Measurements from ENCODE around the gene APOL1. TPM values are rescaled to one million over a fixed set of nuclear protein-coding genes. Genes with fewer than 3 reads are reported as not detected.
A peak's percentile ranks its signal among the peaks of the same experiment; 100 is the strongest.
"Not testable (repeated sequence)": the region's sequence is repeated elsewhere in the genome, so short reads cannot be mapped to it uniquely, and the experiment has no call there.

The APOL1 gene
- total RNA-seq, 1 donor from 2014 or later = 1.8 TPM

DNA sequence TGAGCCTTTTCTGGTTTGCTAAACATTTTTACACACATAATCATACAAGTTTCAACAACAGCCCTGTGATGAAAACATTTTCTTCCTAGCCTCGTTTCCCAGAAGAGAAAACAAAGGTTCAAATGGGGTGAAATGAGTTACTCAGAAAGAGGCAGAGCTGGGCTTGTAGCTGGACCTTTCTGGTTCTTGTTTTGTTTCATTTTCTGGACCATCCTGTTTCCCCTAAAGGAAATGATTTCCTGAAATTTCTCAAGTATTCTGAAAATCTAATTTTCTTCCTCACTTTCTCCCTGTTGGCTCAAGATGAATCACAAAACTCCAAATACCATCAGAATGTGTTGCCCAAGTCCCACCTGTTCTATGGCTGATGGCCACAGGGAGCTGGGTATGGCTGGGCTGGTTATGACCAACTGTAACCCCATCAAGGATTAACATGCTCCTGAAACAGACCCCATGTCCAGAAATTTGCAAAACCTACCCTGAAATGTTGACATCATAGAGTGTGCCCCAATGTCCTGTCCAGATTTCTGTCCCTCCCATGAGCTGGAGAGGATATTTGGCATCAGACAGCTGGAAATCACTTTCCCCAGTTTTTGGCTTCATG, 44.7 kb upstream of the APOL1 start:
- Histone ChIP-seq H3K27me3 (ENCODE audit: control insufficient read depth, insufficient read depth, low read length) (peaks cover 3% of the 10 kb centered on the region), H3K4me3 (ENCODE audit: low read depth, low read length) (no peak overlapping the region), H3K36me3 (ENCODE audit: control insufficient read depth, insufficient read depth, low read length) (no peaks in the 10 kb centered on the region)
- TF ChIP-seq, protein P1, sequence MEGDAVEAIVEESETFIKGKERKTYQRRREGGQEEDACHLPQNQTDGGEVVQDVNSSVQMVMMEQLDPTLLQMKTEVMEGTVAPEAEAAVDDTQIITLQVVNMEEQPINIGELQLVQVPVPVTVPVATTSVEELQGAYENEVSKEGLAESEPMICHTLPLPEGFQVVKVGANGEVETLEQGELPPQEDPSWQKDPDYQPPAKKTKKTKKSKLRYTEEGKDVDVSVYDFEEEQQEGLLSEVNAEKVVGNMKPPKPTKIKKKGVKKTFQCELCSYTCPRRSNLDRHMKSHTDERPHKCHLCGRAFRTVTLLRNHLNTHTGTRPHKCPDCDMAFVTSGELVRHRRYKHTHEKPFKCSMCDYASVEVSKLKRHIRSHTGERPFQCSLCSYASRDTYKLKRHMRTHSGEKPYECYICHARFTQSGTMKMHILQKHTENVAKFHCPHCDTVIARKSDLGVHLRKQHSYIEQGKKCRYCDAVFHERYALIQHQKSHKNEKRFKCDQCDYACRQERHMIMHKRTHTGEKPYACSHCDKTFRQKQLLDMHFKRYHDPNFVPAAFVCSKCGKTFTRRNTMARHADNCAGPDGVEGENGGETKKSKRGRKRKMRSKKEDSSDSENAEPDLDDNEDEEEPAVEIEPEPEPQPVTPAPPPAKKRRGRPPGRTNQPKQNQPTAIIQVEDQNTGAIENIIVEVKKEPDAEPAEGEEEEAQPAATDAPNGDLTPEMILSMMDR (IDR thresholded peaks at IDR 0.05; ENCODE audit: insufficient read depth, low read length, severe bottlenecking) = no peak
- FAIRE-seq = peak; percentile 18
- DNase-seq (ENCODE audit: low read depth) = peak; percentile 12

DNA sequence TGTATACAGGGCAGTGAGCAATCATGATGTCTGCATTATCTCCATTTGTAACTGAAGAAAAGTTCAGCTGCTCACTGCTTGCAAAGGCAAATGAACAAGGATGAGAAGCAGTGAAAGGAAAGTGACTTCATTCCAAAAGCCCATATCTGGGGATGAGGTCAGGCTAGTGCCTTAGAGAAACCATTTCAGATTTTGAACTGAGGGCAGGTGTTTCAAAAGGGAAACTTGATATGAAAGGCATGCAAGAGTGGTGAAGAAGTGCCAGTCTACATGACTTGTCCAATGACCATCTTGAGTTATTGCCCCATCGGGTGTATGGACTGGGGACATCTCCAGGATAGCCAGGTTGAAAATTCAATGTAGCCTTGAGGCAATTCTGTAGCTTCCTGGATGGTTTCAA, 44.0 kb upstream of the APOL1 start:
- FAIRE-seq (no peak), DNase-seq (ENCODE audit: low read depth) (no peak)
- Histone ChIP-seq H3K4me3 (ENCODE audit: low read depth, low read length) (no peak overlapping the region), H3K36me3 (ENCODE audit: control insufficient read depth, insufficient read depth, low read length) (no peaks in the 10 kb centered on the region), H3K27me3 (ENCODE audit: control insufficient read depth, insufficient read depth, low read length) (peaks cover 3% of the 10 kb centered on the region)
- TF ChIP-seq, protein P1 (IDR thresholded peaks at IDR 0.05; ENCODE audit: insufficient read depth, low read length, severe bottlenecking) = no peak

DNA sequence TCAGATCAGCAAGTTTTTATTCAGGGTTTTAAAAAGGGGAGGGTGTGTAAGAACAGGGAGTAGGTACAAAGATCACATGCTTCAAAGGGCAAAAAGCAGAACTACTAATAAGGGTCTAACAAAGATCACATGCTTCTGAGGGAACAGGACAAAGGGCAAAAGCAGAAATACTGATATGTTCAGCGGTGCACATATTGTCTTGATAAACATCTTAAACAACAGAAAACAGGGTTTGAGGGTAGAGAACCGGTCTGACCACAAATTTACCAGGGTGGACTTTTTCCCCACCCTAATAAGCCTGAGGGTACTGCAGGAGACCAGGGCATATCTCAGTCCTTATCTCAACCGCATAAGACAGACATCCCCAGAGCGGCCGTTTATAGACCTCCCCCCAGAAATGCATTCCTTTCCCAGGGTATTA, 43.4 kb upstream of the APOL1 start:
- not testable (repeated sequence) for FAIRE-seq; DNase-seq (ENCODE audit: low read depth); H3K4me3 ChIP-seq (ENCODE audit: low read depth, low read length); H3K27me3 ChIP-seq (ENCODE audit: control insufficient read depth, insufficient read depth, low read length); H3K36me3 ChIP-seq (ENCODE audit: control insufficient read depth, insufficient read depth, low read length)

DNA sequence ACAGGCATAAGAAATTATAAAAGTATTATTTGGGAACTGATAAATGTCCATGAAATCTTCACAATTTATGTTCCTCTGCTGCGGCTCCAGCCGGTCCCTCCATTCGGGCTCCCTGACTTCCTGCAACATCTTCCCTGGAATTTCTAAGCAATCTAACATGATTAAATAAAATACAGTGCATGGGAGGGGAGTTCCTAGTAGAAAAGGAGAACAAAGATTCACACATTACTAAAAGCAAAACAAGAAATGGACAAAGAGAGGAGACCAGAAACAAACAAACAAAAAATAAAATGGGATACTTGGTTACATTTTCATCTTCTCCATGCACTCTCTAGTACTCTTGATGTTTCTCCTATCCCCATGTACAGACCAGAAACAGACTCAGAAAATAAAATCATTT, 42.7 kb upstream of the APOL1 start:
- TF ChIP-seq, protein P1 (IDR thresholded peaks at IDR 0.05; ENCODE audit: insufficient read depth, low read length, severe bottlenecking) = no peak
- no peak for FAIRE-seq
- no peak overlapping the region for H3K4me3 ChIP-seq (ENCODE audit: low read depth, low read length)
- peaks cover 9% of the 10 kb centered on the region for H3K27me3 ChIP-seq (ENCODE audit: control insufficient read depth, insufficient read depth, low read length)
- no peaks in the 10 kb centered on the region for H3K36me3 ChIP-seq (ENCODE audit: control insufficient read depth, insufficient read depth, low read length)
- no peak for DNase-seq (ENCODE audit: low read depth)

DNA sequence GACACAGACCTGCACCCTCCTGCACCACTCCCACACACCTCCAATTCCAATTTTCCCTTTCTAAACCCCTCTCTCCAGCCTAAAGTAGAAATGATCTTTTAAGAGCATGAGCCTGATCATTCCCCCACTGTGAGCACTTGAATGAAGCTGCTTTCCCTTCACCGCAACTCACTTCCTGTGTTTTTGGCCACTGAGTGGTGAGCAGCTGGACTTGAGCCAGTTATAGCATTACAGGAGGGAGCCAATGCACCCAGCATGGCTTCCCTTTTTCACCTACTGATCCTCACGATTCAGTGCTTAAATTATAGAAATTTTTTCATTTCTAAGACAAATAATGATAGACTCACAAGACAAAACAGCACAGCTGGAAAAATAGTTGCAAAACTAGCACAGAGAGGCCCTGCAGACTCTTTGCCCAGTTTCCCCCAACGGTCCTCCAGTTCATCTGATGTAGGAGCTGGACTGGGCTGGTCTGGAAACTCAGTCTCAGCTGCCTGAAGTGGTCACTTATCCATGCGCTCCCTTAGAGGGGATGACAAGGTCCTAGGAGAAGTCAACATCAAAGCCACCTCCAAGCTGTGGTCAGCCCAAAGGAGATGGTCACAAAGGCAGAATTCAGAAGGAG, 41.6 kb upstream of the APOL1 start:
- DNase-seq (ENCODE audit: low read depth) (no peak), FAIRE-seq (no peak)
- no peak overlapping the region for H3K4me3 ChIP-seq (ENCODE audit: low read depth, low read length)
- H3K36me3 ChIP-seq (ENCODE audit: control insufficient read depth, insufficient read depth, low read length) = no peaks in the 10 kb centered on the region
- peaks cover 10% of the 10 kb centered on the region for H3K27me3 ChIP-seq (ENCODE audit: control insufficient read depth, insufficient read depth, low read length)
- TF ChIP-seq, protein P1 (IDR thresholded peaks at IDR 0.05; ENCODE audit: insufficient read depth, low read length, severe bottlenecking) = no peak

DNA sequence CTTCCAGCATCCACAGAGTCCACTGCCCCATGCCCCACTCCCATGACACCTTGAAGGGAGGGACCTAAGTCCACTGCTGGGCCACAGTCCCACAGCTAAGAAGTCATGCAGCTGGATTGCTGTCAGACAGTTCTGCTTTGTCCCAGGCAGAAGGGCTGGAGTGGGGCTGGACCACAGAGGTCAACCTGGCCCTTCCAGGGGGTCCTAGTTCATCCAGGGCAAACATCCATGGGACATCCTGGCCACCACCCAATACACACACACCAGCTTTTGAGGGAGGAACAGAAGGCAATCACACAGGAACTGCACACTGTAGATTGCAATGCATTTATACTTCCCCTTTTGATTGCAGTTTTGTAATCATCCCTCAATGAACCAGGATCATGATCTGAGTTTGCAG, 40.0 kb upstream of the APOL1 start:
- H3K36me3 ChIP-seq (ENCODE audit: control insufficient read depth, insufficient read depth, low read length) = no peaks in the 10 kb centered on the region
- FAIRE-seq = no peak
- peaks cover 10% of the 10 kb centered on the region for H3K27me3 ChIP-seq (ENCODE audit: control insufficient read depth, insufficient read depth, low read length)
- H3K4me3 ChIP-seq (ENCODE audit: low read depth, low read length) = no peak overlapping the region
- DNase-seq (ENCODE audit: low read depth) = no peak
- TF ChIP-seq, protein P1 (IDR thresholded peaks at IDR 0.05; ENCODE audit: insufficient read depth, low read length, severe bottlenecking) = no peak
